BLaER1 treated with 17β-estradiol and CSF1 and Interleukin-3, amounts not matched to agents 10 nM and 100 nM (cell line): Measurements from ENCODE around the gene C5AR1.
A peak's percentile ranks its signal among the peaks of the same experiment; 100 is the strongest.
"Not testable (repeated sequence)": the region's sequence is repeated elsewhere in the genome, so short reads cannot be mapped to it uniquely, and the experiment has no call there.

Source experiments
- H3K27ac ChIP-seq, 11 experiments: shearing (Covaris generic); formaldehyde crosslinking; 2 replicates each; pipeline ENCODE4 v1.8.1; 2022
- H3K27me3 ChIP-seq, 11 experiments: shearing (Covaris generic); formaldehyde crosslinking; 2 replicates each; pipeline ENCODE4 v1.8.1; 2022
- H3K36me3 ChIP-seq, 11 experiments: shearing (Covaris generic); formaldehyde crosslinking; 2 replicates each; pipeline ENCODE4 v1.8.1; 2022
- H3K4me1 ChIP-seq, 10 experiments: shearing (Covaris generic); formaldehyde crosslinking; 2 replicates each; pipeline ENCODE4 v1.8.1; 2022
- H3K4me2 ChIP-seq, 11 experiments: shearing (Covaris generic); formaldehyde crosslinking; 2 replicates each; pipeline ENCODE4 v1.8.1; 2022
- H3K4me3 ChIP-seq, 10 experiments: shearing (Covaris generic); formaldehyde crosslinking; 2 replicates each; pipeline ENCODE4 v1.8.1; 2022
- H3K9ac ChIP-seq, 11 experiments: shearing (Covaris generic); formaldehyde crosslinking; 2 replicates each; pipeline ENCODE4 v1.8.1; 2022
- H3K9me3 ChIP-seq, 11 experiments: shearing (Covaris generic); formaldehyde crosslinking; replicated peaks in 1 of 11; 2 replicates each; pipeline ENCODE4 v1.8.1; 2022
- H4K20me1 ChIP-seq, 11 experiments: shearing (Covaris generic); formaldehyde crosslinking; 2 replicates each; pipeline ENCODE4 v1.8.1; 2022
- Cebpa-rat ChIP-seq, 11 experiments: shearing (Covaris generic); IDR thresholded peaks; 2 replicates each; pipeline ENCODE4 v1.8.1; 2022

C5AR1 gene

GRCh38 chr19:47275791-47276461 lies 33.7 kb upstream of the C5AR1 start:
- H3K4me3 ChIP-seq, result peak overlapping the region in 8 of 10 experiments; percentile 57 to 78 (median 69); a peak in 11 of 20 replicates
- no peaks in the 10 kb centered on the region for H3K9me3 ChIP-seq
- peaks cover 13 to 25% (median 17%) of the 10 kb centered on the region in 11 experiments; a peak in 19 of 22 replicates for H4K20me1 ChIP-seq
- peaks cover 6 to 12% (median 10%) of the 10 kb centered on the region in 11 experiments; a peak in 21 of 22 replicates for H3K36me3 ChIP-seq
- peak overlapping the region; percentile 72 to 87 (median 82); a peak in 19 of 22 replicates for H3K9ac ChIP-seq
- no peak for TF ChIP-seq Cebpa-rat (IDR thresholded peaks at IDR 0.05)
- peak overlapping the region; percentile 87 to 100 (median 99) for H3K4me2 ChIP-seq
- H3K4me1 ChIP-seq, result peaks cover 36 to 80% (median 73%) of the 10 kb centered on the region in 10 experiments
- H3K27ac ChIP-seq, result peak overlapping the region in 2 of 11 experiments; percentile 80 to 84; a peak in 4 of 22 replicates
- H3K27me3 ChIP-seq, result peaks cover 7 to 16% (median 14%) of the 10 kb centered on the region in 11 experiments; a peak in 18 of 22 replicates

GRCh38 chr19:47276513-47276912 lies 33.1 kb upstream of the C5AR1 start:
- H3K4me3 ChIP-seq, H3K36me3 ChIP-seq, H3K9me3 ChIP-seq: not testable (repeated sequence)
- peaks cover 36 to 84% (median 77%) of the 10 kb centered on the region in 10 experiments for H3K4me1 ChIP-seq
- peaks cover 13 to 22% (median 17%) of the 10 kb centered on the region in 11 experiments; a peak in 19 of 22 replicates for H4K20me1 ChIP-seq
- peak overlapping the region in 2 of 11 experiments; percentile 32 to 82; a peak in 1 of 22 replicates for H3K9ac ChIP-seq
- H3K27me3 ChIP-seq, result peaks cover 7 to 16% (median 14%) of the 10 kb centered on the region in 11 experiments; a peak in 18 of 22 replicates
- 0 out of 22 replicates have a peak overlapping the region, but pooled peaks of 2 of the 11 experiments have one; percentile 1 to 59 for H3K27ac ChIP-seq
- peak overlapping the region; percentile 87 to 100 (median 99); a peak in 21 of 22 replicates for H3K4me2 ChIP-seq

- Histone ChIP-seq H3K9ac (no peak overlapping the region), H3K27me3 (peaks cover 5 to 11% (median 10%) of the 10 kb centered on the region in 11 experiments; a peak in 18 of 22 replicates), H3K4me2 (peak overlapping the region in 6 of 11 experiments; percentile 7 to 79 (median 23); a peak in 7 of 22 replicates), H3K27ac (peak overlapping the region in 5 of 11 experiments; percentile 2 to 72 (median 32); a peak in 4 of 22 replicates), H3K4me1 (peaks cover 34 to 91% (median 84%) of the 10 kb centered on the region in 10 experiments), H3K4me3 (no peak overlapping the region), H4K20me1 (peaks cover 9 to 20% (median 12%) of the 10 kb centered on the region in 11 experiments; a peak in 19 of 22 replicates), H3K9me3 (no peaks in the 10 kb centered on the region), H3K36me3 (no peaks in the 10 kb centered on the region; a peak in 1 of 22 replicates)
- TF ChIP-seq Cebpa-rat (IDR thresholded peaks at IDR 0.05), result no peak
Measured at GRCh38 chr19:47280183-47280797, 29.4 kb upstream of the C5AR1 start.

- H3K36me3 ChIP-seq, result no peaks in the 10 kb centered on the region
- peaks cover 12 to 59% (median 53%) of the 10 kb centered on the region in 10 experiments for H3K4me1 ChIP-seq
- peaks cover 0 to 7% (median 0%) of the 10 kb centered on the region in 11 experiments; a peak in 5 of 22 replicates for H4K20me1 ChIP-seq
- H3K9me3 ChIP-seq, result no peaks in the 10 kb centered on the region
- no peak overlapping the region for H3K9ac ChIP-seq
- TF ChIP-seq Cebpa-rat (IDR thresholded peaks at IDR 0.05), result no peak
- H3K27me3 ChIP-seq, result no peaks in the 10 kb centered on the region
- no peak overlapping the region for H3K4me3 ChIP-seq
- H3K4me2 ChIP-seq, result peak overlapping the region; percentile 49 to 79 (median 63)
- no peak overlapping the region for H3K27ac ChIP-seq
Measured at GRCh38 chr19:47283405-47284059, 26.1 kb upstream of the C5AR1 start.

DNA sequence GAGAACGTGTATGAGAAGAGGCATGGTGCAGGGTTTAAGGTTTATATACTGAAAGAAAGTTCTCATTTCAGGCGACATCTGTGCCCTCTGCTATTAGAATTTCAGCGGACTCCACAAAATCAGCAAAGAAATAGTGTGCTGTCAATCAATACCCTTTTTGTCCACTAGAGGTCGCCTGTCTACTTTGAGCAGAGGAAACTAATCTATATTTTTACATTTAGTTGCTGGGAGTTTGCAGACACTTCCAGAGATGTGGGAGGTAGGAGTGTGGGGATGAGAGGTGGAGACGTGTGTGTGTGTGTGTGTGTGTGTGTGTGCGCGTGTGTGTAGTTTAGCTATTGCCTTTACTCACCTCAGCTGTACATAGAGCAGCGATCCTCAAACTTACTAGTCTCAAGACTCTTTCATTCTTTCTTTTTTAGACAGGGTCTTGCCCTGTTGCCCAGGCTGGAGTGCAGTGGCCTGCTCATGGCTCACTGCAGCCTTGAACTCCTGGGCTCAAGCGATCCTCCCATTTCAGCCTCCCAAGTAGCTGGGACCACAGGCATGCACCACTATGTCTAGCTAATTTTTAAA lies 25.2 kb upstream of the C5AR1 start:
- Histone ChIP-seq H3K4me2 (peak overlapping the region in 10 of 11 experiments; percentile 49 to 79 (median 62); a peak in 14 of 22 replicates), H3K27ac (no peak overlapping the region), H3K4me1 (peaks cover 14 to 51% (median 46%) of the 10 kb centered on the region in 10 experiments), H3K9ac (no peak overlapping the region), H4K20me1 (peaks cover 0 to 7% (median 0%) of the 10 kb centered on the region in 11 experiments; a peak in 5 of 22 replicates), H3K27me3 (no peaks in the 10 kb centered on the region), H3K4me3 (no peak overlapping the region), H3K36me3 (no peaks in the 10 kb centered on the region), H3K9me3 (no peaks in the 10 kb centered on the region; a peak in 1 of 22 replicates)
- no peak for TF ChIP-seq Cebpa-rat (IDR thresholded peaks at IDR 0.05)

- H4K20me1 ChIP-seq, result peaks cover 0 to 27% (median 4%) of the 10 kb centered on the region in 11 experiments; a peak in 10 of 22 replicates
- no peak for TF ChIP-seq Cebpa-rat (IDR thresholded peaks at IDR 0.05)
- H3K4me3 ChIP-seq, result no peak overlapping the region
- H3K9me3 ChIP-seq, result no peaks in the 10 kb centered on the region
- H3K9ac ChIP-seq, result no peak overlapping the region
- H3K36me3 ChIP-seq, result no peaks in the 10 kb centered on the region
- peaks cover 26 to 40% (median 29%) of the 10 kb centered on the region in 10 experiments for H3K4me1 ChIP-seq
- H3K27me3 ChIP-seq, result peaks cover 16 to 56% (median 36%) of the 10 kb centered on the region in 11 experiments; a peak in 21 of 22 replicates
- H3K4me2 ChIP-seq, result 0 out of 22 replicates have a peak overlapping the region, but pooled peaks of 1 of the 11 experiments have one; percentile 10
- H3K27ac ChIP-seq, result no peak overlapping the region
Measured at GRCh38 chr19:47296036-47296435, 13.6 kb upstream of the C5AR1 start.

- H3K9ac ChIP-seq, H3K27ac ChIP-seq, H3K4me3 ChIP-seq, H3K36me3 ChIP-seq, H3K9me3 ChIP-seq: not testable (repeated sequence)
- Histone ChIP-seq H3K4me1 (peaks cover 26 to 54% (median 36%) of the 10 kb centered on the region in 10 experiments), H3K4me2 (peak overlapping the region in 9 of 11 experiments; percentile 49 to 85 (median 73); a peak in 16 of 22 replicates), H4K20me1 (peaks cover 0 to 16% (median 4%) of the 10 kb centered on the region in 11 experiments; a peak in 9 of 22 replicates), H3K27me3 (peaks cover 38 to 87% (median 73%) of the 10 kb centered on the region in 11 experiments)
Measured at GRCh38 chr19:47300867-47301266, 8.8 kb upstream of the C5AR1 start.

DNA sequence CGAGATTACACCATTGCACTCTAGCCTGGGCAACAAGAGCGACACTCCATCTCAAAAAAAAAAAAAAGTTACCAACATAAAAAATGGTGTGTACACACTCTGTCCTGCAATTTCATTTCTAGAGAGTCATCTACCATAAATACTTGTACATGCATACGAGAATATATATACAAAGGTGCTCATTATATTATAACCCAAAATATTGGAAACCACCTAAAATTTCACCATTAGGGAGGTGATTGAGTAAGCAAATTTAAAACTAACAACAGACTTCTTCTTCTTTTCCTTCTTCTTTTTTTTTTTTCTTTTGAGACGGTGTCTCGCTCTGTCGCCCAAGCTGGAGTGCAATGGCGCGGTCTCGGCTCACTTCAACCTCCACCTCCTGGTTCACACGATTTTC lies 7.4 kb upstream of the C5AR1 start:
- Histone ChIP-seq H3K36me3 (no peaks in the 10 kb centered on the region), H3K4me3 (no peak overlapping the region), H3K27ac (no peak overlapping the region), H3K9ac (no peak overlapping the region), H4K20me1 (peaks cover 0 to 16% (median 4%) of the 10 kb centered on the region in 11 experiments; a peak in 9 of 22 replicates), H3K27me3 (peaks cover 38 to 91% (median 81%) of the 10 kb centered on the region in 11 experiments), H3K9me3 (peaks cover 0 to 9% (median 0%) of the 10 kb centered on the region in 11 experiments; a peak in 4 of 22 replicates), H3K4me1 (peaks cover 26 to 57% (median 36%) of the 10 kb centered on the region in 10 experiments), H3K4me2 (peak overlapping the region in 9 of 11 experiments; percentile 5 to 49 (median 37); a peak in 11 of 22 replicates)
- TF ChIP-seq Cebpa-rat (IDR thresholded peaks at IDR 0.05), result no peak
